ENCODE data around the gene ARFGAP3.
"Not testable (repeated sequence)": the region's sequence is repeated elsewhere in the genome, so short reads cannot be mapped to it uniquely, and the experiment has no call there.

The ARFGAP3 gene

DNA sequence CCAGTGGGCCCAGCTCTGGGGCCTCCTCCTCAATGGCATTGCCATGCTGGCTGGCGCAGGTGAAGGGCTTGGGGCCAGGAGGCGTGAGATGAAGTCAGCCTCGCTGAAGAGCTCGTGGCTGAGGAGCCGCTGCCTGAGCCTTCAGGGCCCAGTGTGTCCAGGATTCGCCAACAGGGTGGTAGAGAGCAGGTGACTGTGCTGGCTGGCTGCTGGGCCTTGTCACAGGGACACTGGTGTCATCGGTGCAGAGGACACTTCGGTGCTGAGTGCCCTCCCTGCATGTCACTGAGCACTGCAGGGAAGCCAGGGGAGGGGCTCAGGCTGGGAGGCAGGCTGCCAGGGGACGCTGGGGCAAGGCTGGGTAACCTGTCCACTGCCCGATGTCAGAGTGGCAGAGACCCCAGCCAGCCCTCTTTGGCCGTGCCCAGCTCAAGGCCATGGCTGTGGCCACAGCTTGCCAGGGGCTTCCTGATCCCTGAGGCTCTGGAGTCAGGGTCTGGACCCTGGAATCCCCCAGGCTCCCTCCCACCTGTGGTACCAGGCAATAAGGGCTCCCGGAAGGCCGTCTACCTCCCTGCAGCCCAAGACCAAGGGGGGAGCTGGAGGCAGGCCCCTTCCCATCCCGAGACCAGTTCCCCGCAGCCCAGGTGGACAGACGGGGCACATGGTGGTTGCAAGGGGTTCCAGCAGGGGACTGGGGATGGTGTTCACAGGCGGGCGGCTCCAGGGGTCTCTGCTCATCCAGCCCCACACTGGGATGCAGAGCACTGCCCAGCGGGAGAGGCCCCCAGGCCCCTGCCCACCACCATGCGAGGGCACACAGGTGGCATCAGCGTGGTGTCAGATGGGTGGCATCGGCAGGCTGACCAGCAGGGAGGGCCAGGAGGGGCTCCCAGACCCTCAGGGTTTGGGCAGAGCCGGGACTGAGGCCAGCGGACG, 63.9 kb downstream of the ARFGAP3 start:
- DNase-seq: no peak

DNA sequence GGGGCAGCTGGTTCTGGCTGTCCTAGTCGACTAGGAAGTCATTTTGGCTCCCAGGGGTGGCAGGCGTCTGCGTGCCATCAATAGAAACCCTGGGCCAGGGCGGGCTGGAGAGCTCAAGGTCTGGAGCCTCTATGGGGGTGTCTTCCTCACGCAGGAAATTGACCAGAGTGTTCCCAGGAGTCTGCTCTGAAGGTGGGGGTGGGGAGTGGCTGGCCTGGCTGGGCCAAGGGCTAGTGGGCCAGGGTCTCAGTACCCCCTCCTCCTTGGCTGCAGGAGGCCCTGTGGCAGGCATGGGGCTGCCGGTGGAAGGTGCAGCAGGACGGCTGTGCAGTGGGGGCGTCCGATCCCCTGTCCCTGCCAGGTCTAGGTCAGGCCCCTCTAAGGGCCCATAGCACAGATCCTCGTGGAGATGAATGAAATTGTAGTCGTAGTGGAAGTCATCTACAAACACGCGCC, 64.6 kb downstream of the ARFGAP3 start:
- DNase-seq: no peak

DNA sequence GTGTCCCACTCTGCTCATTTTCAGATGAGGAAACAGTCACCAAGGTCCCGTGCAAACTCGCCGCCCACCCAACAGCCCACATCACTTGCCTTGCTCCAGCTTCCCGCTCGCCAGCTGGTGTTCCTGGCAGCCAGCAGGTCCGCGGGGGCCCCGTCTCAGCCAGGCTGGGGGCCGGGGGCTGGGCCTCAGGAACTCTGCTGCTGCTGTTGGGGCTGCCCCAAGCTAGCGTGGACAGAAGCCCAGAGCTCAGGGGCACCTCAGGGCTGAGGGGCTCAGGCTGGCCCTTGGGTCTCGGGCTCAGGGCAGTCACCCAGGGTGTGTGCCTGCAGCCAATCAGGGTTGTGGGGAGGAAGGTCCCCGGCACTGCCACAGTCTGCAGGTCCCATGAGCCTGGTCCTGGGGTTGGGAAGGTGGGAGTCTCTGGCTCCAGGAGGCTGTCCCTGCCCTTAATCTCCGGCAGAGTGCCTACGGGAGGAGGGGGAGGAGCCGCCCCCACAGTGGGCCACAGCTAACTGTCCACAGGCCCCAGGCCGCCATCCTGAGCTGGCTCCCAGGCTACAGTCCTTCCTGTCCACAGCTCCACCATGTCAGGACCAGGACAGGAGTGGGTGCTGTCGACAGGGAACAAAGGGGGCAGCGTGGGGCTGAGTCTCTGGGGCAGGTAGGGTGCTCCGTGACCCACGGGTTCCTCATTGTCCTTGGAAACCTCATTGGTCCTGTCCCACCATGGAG, 65.2 kb downstream of the ARFGAP3 start:
- DNase-seq: no peak

DNA sequence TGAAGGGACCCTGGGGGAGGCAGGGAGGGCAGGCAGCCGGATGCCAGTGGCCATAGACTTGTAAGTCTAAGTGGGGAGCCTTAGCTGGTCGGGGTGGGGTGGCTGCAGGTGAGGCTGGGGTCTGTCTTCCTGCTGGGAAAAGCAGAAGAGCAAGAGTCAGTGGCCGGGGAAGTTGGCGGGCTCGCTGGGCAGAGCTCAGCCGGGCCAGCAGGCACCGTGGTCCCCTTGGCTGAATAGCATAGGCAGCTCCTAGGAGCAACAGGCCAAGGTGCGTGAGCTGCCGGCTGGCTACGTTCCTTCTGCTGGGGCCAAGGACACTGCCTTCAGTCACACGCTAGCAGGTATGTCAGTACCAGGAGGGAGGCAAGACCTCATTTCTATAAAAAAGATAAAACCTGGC, 68.6 kb downstream of the ARFGAP3 start:
- no peak for DNase-seq

DNA sequence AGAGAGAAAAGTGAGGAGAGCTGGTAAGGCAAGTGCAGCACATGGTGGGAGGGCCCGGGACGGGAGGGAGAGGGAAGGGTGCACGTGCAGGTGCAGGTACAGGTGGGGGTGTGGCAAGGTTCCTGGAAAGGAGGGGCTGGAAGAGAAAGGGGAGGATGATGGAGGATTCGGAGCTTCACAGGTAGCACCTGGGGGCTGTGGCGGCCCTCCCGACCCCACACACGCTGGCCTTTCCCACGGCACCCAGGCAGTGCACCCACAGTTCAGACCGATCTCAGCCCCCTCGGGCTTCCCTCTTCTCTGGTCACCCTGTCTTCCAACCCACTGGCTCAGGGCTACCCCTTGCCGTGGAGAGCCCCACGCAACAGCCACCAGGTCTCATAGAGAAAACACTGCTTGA, 69.1 kb downstream of the ARFGAP3 start:
- no peak for DNase-seq

DNA sequence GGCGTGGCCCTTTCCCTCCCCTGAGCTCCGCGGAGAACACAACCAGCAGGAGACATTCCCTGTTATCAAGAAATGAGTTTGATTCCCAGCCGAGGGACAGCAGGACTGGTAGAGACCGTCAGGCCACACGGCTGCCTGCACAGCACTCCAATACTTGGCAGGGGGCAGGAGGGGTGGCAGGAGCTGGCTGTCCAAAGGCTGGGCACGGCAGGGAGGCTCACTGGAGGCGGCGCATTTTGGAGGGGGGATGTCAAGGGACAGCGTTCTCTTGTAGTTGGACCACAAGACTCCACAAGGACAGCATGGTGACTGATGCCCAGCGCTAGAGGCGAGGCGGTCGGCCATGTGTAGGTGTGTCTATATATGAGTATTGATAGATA, 69.7 kb downstream of the ARFGAP3 start:
- no peak for DNase-seq

DNA sequence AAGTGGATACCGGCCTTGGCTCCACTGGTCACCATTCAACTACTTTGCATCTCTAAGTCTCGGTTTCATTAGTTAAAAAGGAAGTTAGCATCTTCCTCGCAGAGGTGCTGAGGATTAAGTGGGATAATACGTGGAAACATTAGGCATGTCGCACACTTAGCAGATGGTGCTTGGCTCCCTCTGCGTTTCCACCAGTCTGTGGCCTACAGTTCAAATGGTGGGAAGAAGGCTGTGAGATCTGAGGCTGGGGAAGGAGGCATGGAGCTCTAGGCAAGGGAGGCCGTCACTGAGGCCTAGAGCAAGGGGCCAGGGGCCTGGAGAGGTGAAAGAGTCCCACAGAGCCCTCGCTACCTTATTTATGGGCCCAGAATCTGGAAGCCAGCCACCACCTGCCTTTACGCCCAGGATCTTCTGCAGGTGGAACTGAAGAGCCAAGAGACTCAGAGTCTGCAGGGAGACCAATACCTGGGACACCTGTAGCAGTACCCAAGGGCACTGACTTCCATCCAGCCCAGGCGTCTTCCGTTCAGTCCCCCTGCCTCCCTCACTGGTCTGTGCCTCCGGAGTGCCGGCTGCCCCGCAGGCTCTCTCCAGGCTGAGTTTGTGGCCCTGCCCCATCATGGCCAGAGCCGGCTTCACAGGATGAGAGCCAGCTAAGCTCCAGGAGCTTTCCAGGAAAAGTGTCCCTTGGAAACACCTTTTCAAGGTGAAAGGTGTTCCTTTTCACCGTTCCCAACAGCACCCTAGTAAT, 70.3 kb downstream of the ARFGAP3 start:
- DNase-seq: no peak

DNA sequence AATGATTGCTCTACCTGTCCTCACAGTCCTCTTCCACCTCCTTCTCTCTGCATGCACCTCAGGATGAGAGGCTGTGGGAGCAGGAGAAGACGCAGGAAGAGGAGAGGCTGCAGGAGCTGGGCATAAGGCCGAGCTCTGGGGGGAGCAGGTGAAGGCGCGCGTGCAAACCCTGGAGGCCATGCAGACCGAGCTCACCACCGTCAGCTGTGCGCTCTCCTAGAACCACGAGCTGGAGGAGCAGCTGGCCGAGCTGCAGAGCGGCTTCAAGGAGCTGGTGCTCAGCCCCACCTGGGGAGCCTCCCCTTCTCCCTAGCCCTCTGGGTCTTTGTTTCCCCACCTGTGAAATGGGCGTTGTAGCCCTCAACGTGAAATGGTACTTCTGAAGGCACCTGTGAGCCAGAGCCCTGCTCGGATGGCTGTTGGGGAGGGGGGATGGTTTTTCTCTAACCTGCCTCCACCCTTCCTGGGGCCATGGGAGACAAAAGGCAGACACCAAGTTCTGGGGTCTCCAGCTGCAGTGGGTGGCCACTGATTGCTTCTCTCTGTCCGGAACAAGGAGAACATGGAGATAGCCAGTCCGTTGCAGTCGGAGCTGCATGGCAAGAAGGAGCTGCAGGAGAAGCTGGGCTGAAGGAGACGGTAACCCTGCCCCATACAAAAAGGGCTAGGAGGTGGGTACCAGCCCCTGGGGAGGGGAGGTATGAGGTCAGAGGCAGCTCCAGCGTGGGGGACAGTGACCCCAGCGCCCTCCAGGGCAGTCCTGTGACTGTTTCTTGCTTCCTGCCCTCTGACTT, 71.2 kb downstream of the ARFGAP3 start:
- no peak for DNase-seq

DNA sequence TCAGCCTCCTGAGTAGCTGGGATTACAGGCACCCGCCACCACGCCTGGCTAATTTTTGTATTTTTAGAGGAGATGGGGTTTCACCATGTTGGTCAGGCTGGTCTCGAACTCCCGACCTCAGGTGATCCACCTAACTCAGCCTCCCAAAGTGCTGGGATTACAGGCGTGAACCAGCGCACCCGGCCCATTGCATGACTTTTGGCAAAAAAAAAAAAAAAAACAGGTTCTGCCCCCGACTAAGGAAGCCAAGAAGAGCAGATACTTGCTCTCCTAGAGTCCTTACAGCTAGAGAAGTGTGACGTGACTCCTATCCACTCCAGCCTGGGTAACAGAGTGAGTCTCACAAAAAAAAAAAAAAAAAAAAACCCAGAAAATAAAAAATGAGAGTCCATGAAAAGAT, 74.8 kb downstream of the ARFGAP3 start:
- DNase-seq: not testable (repeated sequence)

DNA sequence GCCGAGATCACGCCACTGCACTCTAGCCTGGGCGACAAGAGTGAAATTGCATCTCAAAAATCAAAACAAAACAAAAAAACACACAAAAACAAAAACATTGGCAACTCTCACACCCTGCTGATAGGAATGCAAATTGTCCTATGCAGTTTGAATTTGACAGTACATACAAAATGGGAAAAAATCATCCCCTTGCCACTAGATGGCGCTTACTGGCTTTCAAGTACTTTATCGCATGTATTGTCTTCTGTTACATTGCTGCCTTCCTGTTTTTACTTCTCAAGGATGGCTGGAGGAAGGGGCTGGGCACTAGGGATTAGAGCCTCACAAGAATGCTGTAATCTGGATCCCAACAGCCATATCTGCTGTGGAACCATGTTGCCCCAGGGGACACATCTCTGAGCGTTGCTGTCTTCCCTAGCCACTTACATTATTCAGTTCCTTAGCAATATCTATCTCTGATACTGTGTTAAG, 77.0 kb downstream of the ARFGAP3 start:
- DNase-seq: peak; percentile 91

DNA sequence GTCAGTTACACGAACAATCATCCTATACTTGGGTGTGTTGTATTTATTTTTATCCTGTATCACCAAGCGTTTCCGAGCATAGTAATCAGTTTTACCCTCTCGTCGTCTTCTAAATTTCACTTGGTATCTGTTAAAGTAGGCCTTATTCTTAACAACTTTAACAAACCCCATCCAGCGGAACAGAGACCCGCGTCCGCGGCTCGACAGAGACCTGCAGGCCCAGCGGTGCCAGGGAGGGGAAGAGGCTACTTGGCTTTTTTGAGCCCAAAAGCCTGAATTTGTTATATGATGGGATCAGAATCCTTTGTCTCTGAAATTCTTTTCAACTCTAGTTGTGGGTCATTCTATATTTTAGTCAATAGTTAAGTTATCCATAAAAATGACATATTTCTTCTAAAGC, 79.9 kb downstream of the ARFGAP3 start:
- no peak for DNase-seq

DNA sequence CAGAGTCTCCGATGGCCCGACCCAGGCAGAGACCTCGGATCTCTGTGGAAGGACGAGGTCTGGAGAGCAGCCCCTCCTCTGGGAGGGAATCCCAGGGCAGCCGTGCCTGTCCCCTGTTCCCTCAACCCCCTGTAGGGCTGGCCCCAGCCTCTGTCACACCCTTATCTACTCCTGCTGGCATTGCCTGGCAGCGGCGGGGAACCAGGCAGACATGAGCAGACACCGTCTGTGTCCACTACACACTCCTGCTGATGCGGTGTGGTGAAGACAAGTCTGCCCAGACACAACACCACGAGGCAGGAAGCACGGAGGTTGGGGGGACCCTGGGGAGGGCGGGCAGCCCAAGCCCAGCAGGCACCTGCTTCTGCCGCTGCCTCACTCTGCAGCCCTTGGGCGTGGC, 83.9 kb downstream of the ARFGAP3 start:
- no peak for DNase-seq

DNA sequence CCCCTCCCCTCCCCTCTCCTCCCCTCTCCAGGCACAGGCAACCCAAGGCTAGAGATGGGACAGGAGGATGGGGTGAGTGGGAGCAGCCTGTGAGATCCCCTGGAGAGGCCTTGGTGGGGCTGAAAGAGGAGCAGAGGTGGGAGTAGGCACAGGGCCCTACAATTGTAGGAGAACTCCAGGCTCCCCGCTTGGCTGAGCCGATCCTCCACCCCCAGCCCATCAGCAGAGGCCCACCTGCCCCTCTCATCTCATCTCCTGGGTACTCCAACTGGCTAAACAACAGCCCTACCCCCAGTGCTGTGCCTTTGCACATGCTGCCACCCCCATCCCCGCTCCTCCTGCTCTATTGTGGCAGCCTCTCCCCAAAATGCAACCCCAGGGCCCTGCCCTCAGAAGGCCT, 84.4 kb downstream of the ARFGAP3 start:
- no peak for DNase-seq

DNA sequence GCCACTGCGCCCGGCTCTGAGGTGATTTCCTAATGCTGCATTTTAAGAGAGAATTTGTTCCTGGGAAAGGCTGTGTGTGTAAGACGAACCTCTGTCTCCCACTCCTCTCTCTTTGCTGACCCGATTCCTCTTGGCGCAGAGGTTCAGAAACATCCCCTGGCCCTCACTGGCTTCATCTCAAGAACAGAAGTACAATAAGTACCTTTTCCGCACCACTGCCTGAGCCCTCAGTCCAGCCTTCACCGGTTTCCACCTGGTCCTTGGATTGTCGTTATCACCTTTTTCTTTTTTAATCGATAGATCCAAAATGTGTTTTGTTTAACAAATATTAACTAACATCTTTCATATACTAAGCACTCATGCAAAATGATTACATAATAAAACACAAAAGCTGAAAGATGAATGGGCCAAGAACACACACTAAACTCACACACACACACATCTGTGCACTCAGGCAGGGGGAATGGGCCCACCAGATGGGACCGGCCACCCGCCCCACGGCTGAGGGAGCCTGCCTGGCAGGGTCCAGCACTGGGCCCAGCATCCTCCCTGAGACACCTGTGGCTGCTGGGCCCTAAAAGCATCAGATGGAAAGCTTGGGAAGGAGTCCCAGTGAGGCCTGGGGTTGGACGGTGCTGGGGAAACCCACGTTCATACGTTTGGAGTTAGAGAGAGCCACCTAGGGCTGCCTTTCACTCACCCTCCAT, 86.0 kb downstream of the ARFGAP3 start:
- no peak for DNase-seq

DNA sequence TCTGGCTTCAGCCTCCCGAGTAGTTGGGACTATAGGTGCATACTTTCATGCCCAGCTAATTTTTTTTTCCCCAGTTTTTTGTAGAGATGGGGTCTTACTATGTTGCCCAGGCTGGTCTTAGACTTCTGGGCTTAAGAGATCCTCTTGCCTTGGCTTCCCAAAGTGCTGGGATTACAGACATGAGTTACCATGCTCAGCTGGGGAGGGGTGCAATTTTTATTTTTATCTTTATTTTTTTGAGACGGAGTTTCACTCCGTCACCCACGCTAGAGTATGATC, 86.7 kb downstream of the ARFGAP3 start:
- no peak for DNase-seq

DNA sequence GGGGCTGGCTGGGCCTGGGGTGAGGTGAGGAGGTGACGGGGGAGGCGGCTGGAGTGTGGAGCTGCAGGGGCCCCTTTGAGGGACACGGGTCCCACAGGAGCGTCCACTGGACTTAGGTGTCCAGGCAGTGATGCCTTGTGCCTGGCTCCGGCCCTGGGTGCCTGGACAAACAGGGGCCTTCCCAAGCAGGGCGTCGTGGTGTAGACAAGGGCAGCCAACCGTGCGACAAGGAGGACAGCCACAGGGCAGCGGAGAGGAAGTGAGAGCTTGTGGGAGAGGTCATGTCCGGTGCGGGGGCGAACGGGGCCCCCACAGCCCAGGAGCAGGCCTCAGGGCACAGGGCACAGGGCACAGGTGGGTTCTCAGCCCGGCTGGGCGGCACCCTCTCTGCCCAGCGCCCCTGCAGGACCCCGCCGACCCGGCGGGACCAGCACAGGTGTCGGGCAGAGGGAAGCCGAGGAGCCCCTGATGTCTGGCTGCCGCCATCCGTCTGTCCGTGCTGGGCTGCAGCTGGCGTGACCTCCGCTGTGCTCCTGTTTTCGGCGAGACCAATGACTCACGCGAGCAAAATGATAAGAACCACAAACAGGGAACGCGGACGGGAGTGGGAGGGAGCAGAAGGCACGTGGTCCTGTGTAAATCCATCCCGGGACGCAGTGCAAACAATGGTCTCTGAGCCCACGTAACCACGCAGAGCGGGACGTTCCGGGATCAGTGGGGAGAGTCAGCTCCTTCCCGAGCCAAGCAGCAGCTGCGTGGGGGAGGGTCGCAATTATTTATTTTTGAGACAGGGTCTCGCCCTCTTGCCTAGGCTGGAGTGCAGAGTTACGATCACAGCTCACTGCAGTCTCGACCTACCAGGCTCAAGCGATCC, 87.3 kb downstream of the ARFGAP3 start:
- DNase-seq: no peak

DNA sequence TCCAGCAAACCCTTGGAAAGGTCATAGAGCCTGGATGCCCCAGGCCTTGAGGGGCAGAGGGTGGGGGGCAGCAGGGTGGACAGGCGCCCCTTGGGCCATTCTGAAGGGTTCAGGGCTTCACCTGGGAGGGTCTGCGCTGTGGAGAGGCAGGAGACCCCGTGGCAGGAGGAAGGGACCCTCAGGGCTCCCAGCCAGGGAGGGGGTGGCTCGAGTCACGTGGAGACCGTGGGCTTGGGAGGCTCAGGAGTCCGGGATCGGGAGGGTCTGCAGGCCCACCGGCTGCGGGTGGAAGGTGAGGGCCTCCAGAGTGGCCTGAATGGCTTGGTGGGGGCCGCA, 87.9 kb downstream of the ARFGAP3 start:
- no peak for DNase-seq

DNA sequence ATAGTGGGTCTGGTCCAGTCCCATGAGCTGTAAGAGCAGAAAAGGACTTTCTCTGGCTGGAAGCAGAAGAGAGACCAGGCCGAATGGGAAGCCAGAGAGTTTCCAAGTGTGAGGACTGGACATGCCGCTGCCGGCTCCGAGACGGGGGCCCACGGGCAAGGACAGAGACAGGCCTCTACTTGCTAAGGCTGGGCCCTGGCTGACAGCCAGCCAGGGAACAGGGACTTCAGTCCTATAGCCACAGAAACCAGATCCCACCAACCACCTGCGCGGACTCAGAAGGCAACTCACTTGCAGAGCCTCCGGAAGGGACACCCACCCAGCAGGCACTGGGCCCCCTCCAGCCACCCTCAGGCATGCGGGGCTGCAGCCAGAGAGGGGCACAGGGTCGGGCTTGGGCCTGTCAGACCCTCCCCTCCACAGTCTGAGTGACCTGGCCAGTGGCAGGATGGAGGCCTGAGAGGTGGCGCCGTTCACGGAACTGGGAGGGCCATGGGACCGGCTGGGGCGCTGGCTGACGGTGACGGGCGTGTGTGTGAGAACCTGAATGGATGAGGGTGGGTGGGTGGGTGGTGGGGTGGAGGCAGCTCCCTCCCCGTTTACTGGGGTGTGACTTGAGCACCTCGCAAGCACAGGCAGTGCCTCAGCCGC, 88.6 kb downstream of the ARFGAP3 start:
- no peak for DNase-seq

DNA sequence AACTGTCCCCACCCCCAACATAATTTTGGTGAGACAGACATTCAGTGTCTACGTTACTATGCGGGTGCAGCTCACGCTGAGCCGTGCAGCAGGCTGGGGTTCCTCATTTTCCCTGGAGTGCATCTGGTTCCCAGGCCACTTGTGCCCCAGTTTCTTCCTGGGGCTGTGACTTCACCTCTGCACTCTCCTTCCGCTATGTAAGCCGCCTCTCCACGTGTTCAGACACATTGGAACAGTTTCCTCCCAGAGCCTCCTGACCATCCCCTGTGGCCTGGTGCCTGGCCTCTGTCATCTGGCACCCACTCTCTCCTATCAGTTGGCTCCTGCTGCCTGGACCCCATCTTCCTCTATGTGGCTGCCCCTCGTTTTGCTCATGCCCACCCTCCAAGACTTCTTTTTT, 90.2 kb downstream of the ARFGAP3 start:
- DNase-seq: no peak

DNA sequence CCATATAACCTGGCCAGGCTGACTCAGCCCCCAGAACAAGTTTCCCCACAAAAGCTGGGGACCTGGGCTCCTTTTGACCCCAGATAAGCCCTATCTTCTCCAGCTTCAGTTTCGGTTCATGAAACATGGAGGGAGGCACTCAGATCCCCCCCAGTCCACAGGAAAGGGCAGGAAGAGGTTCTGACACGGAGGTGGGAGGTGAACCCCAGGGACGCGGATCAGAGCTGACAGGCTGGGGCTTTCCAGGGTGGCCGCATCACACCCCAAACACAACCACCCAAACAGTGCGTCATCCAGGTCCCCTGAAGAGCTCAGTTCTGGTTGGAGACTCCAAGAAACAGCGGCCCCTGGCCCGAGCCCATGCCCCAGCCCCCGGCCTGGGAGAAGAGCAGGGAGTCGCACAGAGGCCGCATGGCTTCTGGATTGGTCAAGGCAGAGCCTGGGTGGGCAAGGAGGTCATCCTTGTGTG, 92.1 kb downstream of the ARFGAP3 start:
- no peak for DNase-seq
